ENCODE results near the gene GPR39.
"Not testable (repeated sequence)": the region's sequence is repeated elsewhere in the genome, so short reads cannot be mapped to it uniquely, and the experiment has no call there.

The GPR39 gene

DNA sequence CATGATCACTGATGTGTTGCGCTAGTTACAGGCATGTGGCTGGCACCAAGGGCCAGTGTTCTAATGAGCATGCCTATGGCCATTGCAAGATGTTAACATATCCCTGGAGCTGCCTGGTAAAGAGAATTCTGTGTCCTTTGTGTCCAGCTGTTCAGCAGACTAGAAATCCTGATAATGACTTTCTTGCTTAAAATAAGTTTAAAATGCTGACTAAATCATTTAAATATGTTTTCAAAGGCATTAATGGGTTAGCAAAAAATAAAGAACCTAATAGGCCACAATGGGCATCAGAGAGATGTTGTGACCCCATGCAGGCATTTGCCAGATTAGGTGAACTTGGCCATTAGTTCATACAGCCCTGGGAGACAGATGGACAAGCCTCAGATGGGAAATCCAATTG, 67.5 kb downstream of the GPR39 start:
- in situ Hi-C loops (cut with MboI; ENCODE audit: low sequenced_read_pairs), result no loop called here

GRCh38 chr2:132488491-132488890, 71.9 kb downstream of the GPR39 start:
- in situ Hi-C loops (cut with MboI; ENCODE audit: low sequenced_read_pairs), result no loop called here

DNA sequence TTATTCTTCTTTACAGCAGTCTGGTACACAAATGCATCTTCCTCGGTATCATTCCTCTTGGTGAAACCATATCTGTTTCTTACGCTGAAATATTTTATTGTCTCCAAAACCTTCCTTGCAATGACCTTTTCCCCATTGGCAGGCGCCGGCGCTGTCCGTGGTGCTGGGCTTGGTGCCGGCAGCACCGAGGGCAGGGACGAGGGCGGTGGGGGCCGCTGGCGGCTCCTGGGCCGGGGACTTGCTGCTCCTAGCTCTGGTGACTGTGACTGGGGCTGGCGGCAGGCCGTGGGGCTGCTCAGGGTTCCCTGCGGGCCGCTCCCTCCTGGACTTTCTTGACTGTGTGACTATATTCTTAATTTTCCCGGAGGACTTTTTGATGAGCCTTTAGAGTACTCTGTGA, 72.5 kb downstream of the GPR39 start:
- in situ Hi-C loops (cut with MboI; ENCODE audit: low sequenced_read_pairs), result no loop called here

- in situ Hi-C loops (cut with MboI; ENCODE audit: low sequenced_read_pairs), result no loop called here
Measured at GRCh38 chr2:132495881-132496280, 79.3 kb downstream of the GPR39 start.

DNA sequence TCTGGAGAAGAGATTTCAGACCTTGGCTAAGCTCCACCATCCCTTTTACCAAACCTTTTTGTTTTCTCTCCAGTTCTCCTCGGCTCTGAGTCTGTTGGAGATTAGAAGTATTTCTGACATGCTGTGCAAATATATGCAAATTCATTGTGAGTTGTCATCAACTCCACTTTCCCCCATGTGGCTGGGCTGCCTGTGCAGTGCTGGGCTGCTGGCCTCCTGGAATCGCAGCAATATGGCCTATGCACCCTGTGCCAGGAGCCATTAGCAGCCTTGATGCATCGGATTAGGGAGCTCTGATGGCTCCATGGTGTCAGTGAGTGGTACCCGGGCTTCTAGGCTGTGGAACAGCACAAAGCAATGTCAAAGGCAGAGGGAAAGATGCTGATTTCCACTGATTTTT, 80.0 kb downstream of the GPR39 start:
- in situ Hi-C loops (cut with MboI; ENCODE audit: low sequenced_read_pairs), result no loop called here

- in situ Hi-C loops (cut with MboI; ENCODE audit: low sequenced_read_pairs), result no loop called here
Measured at GRCh38 chr2:132497591-132497990, 81.0 kb downstream of the GPR39 start.

- in situ Hi-C loops (cut with MboI; ENCODE audit: low sequenced_read_pairs), result no loop called here
Measured at GRCh38 chr2:132503701-132504100, 87.1 kb downstream of the GPR39 start.

- in situ Hi-C loops (cut with MboI; ENCODE audit: low sequenced_read_pairs), result no loop called here
Measured at GRCh38 chr2:132515010-132515409, 98.4 kb downstream of the GPR39 start.

GRCh38 chr2:132517386-132517785, 100.8 kb downstream of the GPR39 start:
- in situ Hi-C loops (cut with MboI; ENCODE audit: low sequenced_read_pairs), result no loop called here

GRCh38 chr2:132518302-132518701, 101.7 kb downstream of the GPR39 start:
- in situ Hi-C loops (cut with MboI; ENCODE audit: low sequenced_read_pairs), result no loop called here

DNA sequence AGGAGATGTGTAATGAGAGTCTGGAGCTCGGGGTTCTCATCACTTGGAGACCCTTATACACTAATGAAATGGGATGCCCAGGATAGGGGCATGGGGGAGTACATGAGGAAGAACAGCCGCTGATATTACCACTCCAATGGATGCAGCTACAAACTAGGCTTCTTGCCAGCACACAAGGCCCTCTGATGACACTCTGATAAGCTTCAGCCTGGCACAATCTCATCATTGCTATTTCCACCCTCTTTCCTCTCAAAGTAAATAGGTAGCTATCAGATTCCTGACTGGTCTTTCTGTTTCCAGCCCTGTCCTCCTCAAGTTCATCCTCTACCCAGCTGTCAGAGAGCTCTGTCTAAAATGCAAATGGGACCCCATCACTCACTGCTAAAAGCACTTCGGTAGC, 103.0 kb downstream of the GPR39 start:
- in situ Hi-C loops (cut with MboI; ENCODE audit: low sequenced_read_pairs), result no loop called here

- in situ Hi-C loops (cut with MboI; ENCODE audit: low sequenced_read_pairs), result no loop called here
Measured at GRCh38 chr2:132521341-132521740, 104.7 kb downstream of the GPR39 start.

GRCh38 chr2:132522901-132523300, 106.3 kb downstream of the GPR39 start:
- in situ Hi-C loops (cut with MboI; ENCODE audit: low sequenced_read_pairs), result no loop called here

DNA sequence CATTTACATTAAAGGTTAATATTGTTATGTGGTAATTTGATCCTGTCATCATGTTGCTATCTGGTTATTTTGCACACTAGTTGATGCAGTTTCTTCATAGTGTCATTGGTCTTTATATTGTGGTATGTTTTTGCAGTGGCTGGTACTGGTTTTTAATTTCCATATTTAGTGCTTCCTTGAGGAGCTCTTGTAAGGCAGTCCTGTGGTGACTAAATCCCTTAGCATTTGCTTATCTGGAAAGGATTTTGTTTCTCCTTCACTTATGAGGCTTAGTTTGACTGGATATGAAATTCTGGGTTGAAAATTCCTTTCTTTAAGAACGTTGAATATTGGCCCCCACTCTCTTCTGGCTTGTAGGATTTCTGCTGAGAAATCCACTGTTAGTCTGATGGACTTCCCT, 120.5 kb downstream of the GPR39 start:
- in situ Hi-C loops (cut with MboI; ENCODE audit: low sequenced_read_pairs), result not testable (repeated sequence)

GRCh38 chr2:132538331-132538855, 121.8 kb downstream of the GPR39 start:
- in situ Hi-C loops (cut with MboI; ENCODE audit: low sequenced_read_pairs), result no loop called here

DNA sequence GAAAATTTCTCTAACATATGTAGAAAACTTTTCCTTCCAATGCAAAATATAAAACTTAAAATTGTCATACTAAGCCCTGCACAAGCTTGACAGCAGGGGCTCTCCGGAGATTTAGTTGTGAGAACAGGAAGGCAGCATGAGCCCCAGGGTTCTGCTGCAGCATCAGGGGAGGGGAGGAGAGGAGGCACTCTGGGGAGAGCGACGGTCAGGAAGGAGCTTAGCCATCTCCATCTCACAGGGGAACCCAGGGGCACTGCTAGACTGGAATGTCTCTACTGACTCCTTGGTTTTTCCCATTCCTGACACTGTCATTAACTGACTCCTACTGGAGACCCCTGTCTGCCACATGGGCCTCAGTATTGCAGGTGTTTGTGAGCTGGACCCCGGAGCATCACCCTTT, 123.6 kb downstream of the GPR39 start:
- in situ Hi-C loops (cut with MboI; ENCODE audit: low sequenced_read_pairs), result no loop called here

DNA sequence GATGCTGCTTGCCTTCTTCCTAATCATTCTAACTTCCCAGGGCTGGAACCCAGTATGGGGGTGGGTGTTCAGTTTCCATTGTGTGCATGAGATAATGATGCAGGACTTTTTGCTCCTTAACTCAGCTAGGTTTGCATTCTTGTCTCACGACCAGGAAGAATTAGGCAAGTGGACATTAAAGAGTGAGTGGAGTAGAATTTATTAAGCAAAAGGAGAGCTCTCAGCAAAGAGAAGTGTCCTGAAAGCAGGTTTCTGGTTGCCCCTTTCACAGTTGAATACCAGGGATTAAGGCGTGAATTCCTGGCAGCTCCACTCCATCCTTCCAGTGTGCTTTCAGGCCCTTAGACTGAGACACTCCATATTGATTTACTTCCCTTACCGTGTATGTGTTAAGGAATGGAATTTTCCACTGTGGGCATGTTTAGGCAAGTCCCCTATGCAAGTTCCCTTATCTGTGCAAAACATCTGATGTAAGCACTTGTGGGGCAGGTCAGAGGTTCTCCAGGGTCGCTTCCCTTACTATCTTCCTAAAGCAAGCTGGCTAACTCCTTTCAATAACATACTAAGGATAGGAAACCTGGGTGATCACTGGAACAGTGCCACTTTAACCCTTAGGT, 126.5 kb downstream of the GPR39 start:
- in situ Hi-C loops (cut with MboI; ENCODE audit: low sequenced_read_pairs), result no loop called here

- in situ Hi-C loops (cut with MboI; ENCODE audit: low sequenced_read_pairs), result no loop called here
Measured at GRCh38 chr2:132544006-132544630, 127.5 kb downstream of the GPR39 start.

DNA sequence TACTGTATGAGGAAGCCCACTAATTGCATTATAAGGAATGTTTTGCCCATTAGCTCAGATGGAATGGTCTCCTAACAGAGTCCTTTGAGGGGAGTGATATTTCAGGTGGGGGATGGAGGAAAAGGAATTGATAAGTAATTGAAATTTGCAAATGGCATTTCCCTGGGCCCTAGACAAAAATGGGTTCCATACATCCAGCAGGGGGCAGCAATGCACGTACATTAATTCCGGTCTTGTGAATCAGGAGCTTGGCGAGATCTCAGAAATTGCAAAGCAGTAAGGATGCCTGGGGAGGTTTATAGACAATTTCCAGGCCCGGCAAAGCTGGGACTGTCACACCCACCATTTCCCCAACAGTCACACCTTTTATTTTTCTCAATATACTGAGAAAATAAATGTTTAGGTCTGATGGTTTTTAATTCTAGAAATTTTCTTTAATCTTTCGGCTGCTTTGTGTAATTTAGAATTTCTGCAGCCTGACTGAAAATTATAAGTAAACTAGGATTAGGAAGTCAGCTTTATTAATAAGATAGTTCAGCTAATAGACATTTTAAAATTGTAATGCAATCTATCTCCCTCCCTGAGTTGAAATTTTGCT, 130.6 kb downstream of the GPR39 start:
- in situ Hi-C loops (cut with MboI; ENCODE audit: low sequenced_read_pairs), result no loop called here

DNA sequence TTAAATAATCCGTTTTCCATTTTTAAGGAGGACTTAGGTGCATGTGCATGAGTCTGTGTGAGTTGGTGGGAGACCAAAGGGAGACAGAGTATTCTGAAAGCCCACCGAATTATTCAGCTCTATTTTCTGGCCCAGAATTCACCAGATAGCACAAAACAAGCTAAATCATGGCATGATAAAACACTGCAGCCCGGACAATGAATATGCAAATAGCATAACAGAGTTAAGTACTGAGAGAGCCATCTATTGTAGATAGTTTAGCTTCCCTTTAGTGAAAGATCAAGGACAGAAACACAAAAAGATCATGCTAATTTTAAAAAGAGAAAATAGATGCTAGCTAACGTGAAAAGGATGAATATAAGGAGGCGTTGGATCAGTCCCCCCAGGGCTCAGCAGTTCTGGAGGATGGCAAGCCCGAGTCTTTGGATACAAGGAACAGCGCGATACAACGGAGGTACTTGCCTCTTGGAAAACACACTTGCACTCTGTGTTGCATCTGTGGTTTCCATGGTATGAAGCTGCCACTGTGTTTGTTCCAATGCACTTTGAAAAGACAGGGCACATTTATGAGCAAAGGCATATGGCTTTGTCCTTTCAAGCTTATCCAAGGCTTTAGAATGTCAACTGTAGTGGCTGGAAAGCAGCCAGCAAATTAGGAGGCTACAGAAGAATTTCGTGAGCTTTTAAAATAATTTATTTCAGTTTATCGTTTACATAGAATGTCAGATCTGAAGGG, 133.5 kb downstream of the GPR39 start:
- in situ Hi-C loops (cut with MboI; ENCODE audit: low sequenced_read_pairs), result no loop called here

DNA sequence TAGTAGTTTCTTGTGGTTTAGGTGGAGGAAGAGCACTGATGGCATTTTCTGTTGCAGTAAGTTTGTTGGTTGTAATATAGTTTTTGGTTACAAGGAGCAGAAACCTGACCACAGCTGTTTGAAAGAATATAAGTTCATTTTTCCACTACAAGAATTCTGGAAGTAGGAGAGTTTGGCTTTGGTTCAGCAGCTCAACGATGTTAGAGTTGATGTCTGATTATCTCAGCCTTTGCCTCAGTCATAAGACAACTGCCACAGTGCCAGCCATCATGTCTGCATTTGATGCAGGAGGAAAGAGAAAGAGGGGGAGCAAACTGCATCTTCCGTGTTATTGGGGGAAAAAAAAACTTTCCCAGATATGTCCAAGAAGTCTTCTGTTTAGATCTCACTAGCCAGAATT, 134.3 kb downstream of the GPR39 start:
- in situ Hi-C loops (cut with MboI; ENCODE audit: low sequenced_read_pairs), result no loop called here

DNA sequence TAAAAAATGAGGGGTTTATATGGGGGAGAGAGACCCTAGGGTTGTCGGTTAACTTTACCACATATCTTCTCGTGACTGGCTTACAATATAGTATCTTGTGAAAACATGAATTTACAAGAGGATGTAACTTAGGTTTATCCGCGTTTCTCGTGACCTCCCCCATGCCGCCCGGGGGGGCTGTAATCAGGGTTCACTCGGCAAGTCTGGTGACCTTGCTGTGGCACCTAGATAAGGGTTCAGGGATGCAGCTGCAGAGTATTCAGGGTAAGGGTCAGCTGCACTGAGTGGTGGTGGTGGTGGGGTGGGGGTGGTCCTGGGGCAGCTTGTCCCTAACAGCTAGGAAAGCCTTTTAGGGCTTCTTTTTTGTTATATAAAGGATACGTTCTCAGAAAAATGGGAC, 141.1 kb downstream of the GPR39 start:
- in situ Hi-C loops (cut with MboI; ENCODE audit: low sequenced_read_pairs), result no loop called here

Data from HL-60/S4 treated with retinoic acid at 250 ng/mL for 4 days and 3 days (cell line).